IPS-20b (cell line): ENCODE results near the gene DAPK2.
"Not testable (repeated sequence)": the region's sequence is repeated elsewhere in the genome, so short reads cannot be mapped to it uniquely, and the experiment has no call there.

Source experiments
- H3K27ac ChIP-seq: one replicate; pipeline ENCODE4 v1.5.1; 2013; ENCODE audit warnings: low read length
- H3K27me3 ChIP-seq: 2 replicates; pipeline ENCODE4 v1.6.1; 2013; ENCODE audit warnings: mild to moderate bottlenecking, low read length, inconsistent platforms; ENCODE audit not compliant: insufficient read depth
- H3K36me3 ChIP-seq: 2 replicates; pipeline ENCODE4 v1.6.1; 2013; ENCODE audit warnings: low read depth, mild to moderate bottlenecking, inconsistent platforms, low read length, moderate library complexity; ENCODE audit not compliant: insufficient read depth
- H3K4me1 ChIP-seq: 2 replicates; pipeline ENCODE4 v1.6.1; 2013; ENCODE audit warnings: mild to moderate bottlenecking, control low read depth, inconsistent platforms, low read length, moderate library complexity; ENCODE audit not compliant: insufficient read depth
- H3K4me3 ChIP-seq: 2 replicates; pipeline ENCODE4 v1.5.1; 2013; ENCODE audit warnings: mild to moderate bottlenecking, low read length, inconsistent platforms
- H3K9ac ChIP-seq: 2 replicates; pipeline ENCODE4 v1.6.1; 2013; ENCODE audit warnings: low read depth, mild to moderate bottlenecking, inconsistent platforms, low read length, moderate library complexity
- H3K9me3 ChIP-seq: 2 replicates; pipeline ENCODE4 v1.6.1; 2013; ENCODE audit warnings: mild to moderate bottlenecking, low read depth, low read length, inconsistent platforms; ENCODE audit not compliant: insufficient read depth

The DAPK2 gene

DNA sequence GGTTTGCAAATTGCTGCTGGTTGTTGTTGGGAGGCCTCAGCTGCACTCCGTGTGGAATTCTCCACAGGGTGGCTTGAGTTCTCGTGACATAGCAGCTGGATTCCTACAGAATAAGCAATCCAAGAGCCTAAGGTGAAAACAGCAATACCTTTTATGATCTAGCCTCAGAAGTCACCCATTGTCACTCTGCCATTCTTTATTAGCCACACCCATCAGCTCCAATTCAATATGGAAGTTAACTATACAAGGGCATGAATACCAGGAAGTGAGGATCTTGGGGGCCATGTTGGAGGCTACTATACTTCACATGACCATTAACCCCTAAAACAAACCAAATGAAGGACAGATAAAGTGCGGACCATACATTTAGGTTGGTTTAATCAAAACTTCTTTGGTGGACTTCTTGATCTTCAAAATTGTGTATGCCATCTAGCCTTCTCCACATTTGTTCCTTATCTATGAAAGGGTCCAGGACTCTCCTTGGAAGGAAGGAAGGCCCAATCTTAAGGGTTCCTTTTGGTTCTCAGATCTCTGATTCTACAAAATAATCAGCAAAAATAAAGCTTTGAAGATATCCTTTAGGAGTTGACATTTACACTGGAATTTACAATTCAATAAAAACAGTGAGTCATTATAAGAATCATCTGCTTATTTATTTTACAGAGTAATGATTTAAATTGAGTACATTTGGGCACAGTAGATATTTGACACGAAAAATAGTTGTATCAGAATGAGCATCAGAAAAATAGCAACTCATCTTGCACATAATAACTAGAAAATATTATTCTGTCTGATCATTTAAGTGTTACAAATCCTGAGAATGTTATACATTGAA lies 25.9 kb upstream of the DAPK2 start:
- H3K4me3 ChIP-seq = no peak overlapping the region

DNA sequence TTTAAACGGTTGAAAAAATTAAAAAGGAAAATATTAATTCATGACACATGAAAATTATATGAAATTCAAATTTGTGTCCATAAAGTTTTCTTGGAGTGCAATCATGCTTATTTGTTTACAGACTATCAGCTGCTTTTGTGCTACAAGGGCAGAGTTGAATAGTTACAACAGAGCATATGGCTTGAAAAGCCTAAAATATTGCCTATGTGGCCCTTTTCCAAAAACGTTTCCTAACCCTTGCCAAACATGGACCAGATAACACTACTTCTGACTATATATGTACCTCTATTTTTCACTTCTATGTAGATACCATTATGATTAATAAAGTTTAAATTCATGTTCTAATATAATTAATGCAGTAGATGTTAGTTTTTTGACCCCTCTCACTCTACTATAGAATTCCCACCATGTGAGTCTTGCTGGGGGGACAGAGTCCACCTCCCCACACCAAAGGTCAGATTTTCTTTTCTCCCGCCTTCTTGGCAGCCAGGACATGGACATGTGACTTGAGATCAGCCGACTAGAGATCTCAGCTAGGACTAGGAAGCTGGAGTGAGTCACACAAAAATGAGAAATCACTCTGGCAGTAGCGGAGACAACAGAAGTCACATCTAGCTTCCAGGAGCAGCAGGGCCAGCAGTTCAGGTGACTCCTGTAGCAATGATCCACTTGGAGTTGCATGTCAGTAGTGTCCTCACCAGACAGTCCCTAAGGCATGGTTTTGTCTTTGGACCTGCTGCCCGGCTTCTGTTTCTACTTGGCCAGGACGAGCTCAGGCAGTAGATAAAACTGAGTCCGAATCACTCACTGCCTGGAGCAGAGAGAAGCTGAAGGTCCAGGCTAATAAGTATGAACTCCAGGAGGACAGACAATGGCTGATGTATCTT lies 24.9 kb upstream of the DAPK2 start:
- Histone ChIP-seq H3K9me3 (no peaks in the 10 kb centered on the region), H3K4me1 (no peaks in the 10 kb centered on the region), H3K36me3 (peaks cover 37% of the 10 kb centered on the region), H3K27me3 (no peaks in the 10 kb centered on the region), H3K9ac (no peak overlapping the region), H3K4me3 (no peak overlapping the region), H3K27ac (no peak overlapping the region)

More for the DNA sequence above, 25.9 kb upstream of the DAPK2 start:
- no peak overlapping the region for H3K27ac ChIP-seq
- H3K9me3 ChIP-seq = no peaks in the 10 kb centered on the region
- H3K4me1 ChIP-seq = no peaks in the 10 kb centered on the region
- H3K9ac ChIP-seq = no peak overlapping the region
- H3K36me3 ChIP-seq = peaks cover 37% of the 10 kb centered on the region
- no peaks in the 10 kb centered on the region for H3K27me3 ChIP-seq

DNA sequence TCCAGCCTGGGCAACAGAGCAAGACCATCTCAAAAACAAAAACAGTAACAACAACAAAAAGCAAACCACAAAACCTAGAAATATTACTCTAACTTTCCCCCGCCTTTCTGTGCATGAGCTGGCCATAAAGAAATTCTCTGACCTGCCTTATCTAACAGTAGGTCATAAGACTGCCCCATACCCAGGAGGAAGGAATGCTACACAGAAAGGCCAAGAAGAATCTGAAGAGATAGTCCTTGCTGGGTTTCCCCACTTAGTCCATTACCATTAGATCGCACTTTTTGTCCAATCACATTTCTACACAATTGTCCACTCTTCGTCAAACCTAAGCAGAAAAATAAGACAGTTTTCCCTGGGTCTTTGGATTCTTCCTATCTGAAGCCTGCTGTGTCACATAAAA lies 23.8 kb upstream of the DAPK2 start:
- Histone ChIP-seq H3K4me3 (no peak overlapping the region), H3K27me3 (no peaks in the 10 kb centered on the region), H3K36me3 (peaks cover 35% of the 10 kb centered on the region), H3K4me1 (no peaks in the 10 kb centered on the region), H3K9me3 (no peaks in the 10 kb centered on the region), H3K27ac (no peak overlapping the region), H3K9ac (no peak overlapping the region)

DNA sequence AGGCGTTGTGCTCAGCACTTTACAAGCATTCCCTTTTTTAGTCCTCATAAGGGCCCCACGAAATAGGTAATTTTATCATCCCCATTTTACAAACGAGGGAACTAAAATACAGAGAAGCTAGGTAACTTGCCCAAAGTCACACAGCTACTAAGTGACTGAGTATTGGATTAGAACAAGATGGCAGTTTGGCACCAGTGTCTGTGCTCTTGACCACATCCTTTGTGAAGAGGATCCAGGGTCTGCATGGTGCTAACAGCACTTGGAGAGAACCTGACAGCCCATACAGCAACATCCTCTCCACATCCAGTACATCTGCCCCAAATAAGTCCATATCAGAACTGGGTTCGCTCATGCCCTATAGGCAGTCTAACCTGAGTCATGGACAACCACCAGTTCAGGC lies 21.8 kb upstream of the DAPK2 start:
- no peak overlapping the region for H3K27ac ChIP-seq
- no peaks in the 10 kb centered on the region for H3K27me3 ChIP-seq
- no peaks in the 10 kb centered on the region for H3K9me3 ChIP-seq
- peaks cover 20% of the 10 kb centered on the region for H3K36me3 ChIP-seq
- H3K9ac ChIP-seq = no peak overlapping the region
- no peak overlapping the region for H3K4me3 ChIP-seq
- H3K4me1 ChIP-seq = no peaks in the 10 kb centered on the region

DNA sequence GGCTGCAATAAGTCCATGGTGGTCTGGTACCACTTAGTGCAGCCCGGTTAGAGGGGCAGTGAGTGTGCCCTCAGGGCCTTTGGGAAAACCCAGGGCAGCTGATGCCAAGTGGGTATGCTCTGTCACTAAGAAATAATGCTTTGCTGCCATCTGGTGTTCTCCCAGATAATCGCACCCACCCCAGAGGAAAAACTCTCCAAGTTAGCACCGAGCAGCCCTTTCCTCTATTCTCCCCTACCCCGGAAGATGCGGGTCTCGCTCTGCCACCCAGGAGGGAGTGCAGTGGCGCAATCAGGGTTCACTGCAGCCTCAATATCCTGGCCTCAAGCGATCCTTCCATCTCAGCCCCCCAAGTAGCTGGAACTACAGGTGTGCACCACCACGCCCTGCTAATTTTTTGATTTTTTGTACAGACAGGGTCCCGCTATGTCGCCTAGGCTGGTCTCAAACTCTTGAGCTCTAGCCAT lies 21.3 kb upstream of the DAPK2 start:
- Histone ChIP-seq H3K27me3 (no peaks in the 10 kb centered on the region), H3K36me3 (peaks cover 15% of the 10 kb centered on the region), H3K9me3 (no peaks in the 10 kb centered on the region), H3K27ac (no peak overlapping the region), H3K9ac (no peak overlapping the region), H3K4me1 (no peaks in the 10 kb centered on the region), H3K4me3 (no peak overlapping the region)

DNA sequence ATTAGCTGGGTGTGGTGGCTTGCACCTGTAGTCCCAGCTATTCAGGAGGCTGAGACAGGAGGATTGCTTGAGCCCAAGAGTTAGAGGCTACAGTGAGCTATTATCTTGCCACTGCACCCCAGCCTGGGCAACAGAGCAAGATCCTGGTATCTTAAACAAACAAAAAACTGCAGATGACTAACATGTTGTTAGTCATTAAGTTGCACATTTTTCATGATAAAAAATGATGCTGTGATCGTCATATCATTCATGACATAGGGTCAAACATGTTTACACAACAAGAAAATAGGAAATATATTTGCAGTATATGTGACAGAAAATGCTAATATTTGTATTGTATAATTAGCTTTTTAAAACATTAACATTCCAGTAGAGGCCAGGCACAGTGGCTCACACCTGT lies 20.2 kb upstream of the DAPK2 start:
- Histone ChIP-seq H3K9me3 (no peaks in the 10 kb centered on the region), H3K4me1 (no peaks in the 10 kb centered on the region), H3K36me3 (peaks cover 4% of the 10 kb centered on the region; the same call in 1 of the 2 replicates), H3K4me3 (no peak overlapping the region), H3K9ac (no peak overlapping the region), H3K27ac (no peak overlapping the region), H3K27me3 (no peaks in the 10 kb centered on the region)

DNA sequence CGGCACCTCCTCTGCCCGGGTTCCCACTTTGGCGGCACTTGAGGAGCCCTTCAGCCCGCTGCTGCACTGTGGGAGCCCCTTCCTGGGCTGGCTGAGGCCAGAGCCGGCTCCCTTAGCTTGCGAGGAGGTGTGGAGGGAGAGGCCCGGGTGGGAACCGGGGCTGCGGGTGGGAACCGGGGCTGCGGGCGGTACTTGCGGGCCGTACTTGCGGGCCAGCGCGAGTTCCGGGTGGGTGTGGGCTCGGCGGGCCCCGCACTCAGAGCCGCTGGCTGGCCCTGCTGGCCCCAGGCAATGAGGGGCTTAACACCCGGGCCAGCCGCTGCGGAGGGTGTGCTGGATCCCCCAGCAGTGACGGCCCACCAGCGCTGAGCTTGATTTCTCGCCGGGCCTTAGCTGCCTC lies 14.4 kb upstream of the DAPK2 start:
- Histone ChIP-seq H3K4me3 (no peak overlapping the region), H3K9me3 (no peaks in the 10 kb centered on the region), H3K27me3 (no peaks in the 10 kb centered on the region), H3K9ac (no peak overlapping the region), H3K27ac (no peak overlapping the region), H3K4me1 (no peaks in the 10 kb centered on the region), H3K36me3 (no peaks in the 10 kb centered on the region)

DNA sequence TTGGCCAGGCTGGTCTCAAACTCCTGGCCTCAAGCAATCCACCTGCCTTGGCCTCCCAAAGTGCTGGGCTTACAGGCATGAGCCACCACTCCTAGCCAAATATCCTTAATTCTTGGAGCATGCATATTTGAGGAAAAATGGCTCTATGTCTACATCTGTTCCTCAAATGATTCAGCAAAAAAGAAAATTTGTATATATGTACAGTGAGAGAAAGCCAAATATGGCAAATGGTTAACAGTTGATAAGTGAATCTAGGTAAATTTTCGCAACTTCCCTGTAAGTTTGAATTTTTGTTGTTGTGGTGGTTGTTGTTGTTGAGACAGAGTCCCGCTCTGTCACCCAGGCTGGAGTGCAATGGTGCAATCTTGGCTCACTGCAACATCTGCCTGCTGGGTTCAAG lies 12.8 kb upstream of the DAPK2 start:
- H3K27ac ChIP-seq, H3K9ac ChIP-seq, H3K4me1 ChIP-seq, H3K9me3 ChIP-seq, H3K27me3 ChIP-seq, H3K36me3 ChIP-seq, H3K4me3 ChIP-seq: not testable (repeated sequence)

DNA sequence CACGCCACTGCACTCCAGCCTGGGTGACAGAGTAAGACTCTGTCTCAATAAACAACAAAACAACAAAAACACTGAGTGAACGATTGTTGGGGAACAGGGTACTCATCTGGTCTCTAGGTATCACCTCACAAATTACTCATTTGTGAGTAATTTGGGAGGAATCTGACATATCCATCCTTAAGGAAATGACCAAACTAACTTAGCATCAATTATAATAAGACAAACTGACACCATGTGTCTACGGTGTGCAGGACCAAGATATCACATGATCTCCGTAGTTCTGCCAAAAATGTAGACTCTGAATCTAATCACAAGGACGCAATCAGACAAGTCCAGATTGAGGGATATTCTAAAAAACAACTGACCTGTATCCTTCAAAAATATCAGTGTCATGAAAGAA lies 12.0 kb upstream of the DAPK2 start:
- Histone ChIP-seq H3K27me3 (no peaks in the 10 kb centered on the region), H3K9me3 (no peaks in the 10 kb centered on the region), H3K9ac (no peak overlapping the region), H3K36me3 (no peaks in the 10 kb centered on the region), H3K27ac (no peak overlapping the region), H3K4me1 (no peaks in the 10 kb centered on the region), H3K4me3 (no peak overlapping the region)

DNA sequence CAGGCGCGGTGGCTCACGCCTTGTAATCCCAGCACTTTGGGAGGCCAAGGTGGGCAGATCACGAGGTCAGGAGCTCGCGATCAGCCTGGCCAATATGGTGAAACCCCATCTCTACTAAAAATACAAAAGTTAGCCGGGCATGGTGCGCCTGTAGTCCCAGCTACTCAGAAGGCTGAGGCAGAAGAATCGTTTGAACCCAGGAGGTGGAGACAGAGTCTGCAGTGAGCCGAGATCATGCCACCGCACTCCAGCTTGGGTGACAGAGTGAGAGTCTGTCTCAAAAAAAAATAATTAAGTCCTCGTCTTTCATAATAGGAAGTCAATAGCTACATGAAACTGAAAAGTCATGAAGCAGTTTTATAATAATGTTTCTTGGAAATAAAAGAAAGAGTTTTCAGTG lies 7.4 kb upstream of the DAPK2 start:
- H3K4me1 ChIP-seq, H3K9ac ChIP-seq, H3K27ac ChIP-seq, H3K27me3 ChIP-seq, H3K36me3 ChIP-seq, H3K9me3 ChIP-seq, H3K4me3 ChIP-seq: not testable (repeated sequence)

DNA sequence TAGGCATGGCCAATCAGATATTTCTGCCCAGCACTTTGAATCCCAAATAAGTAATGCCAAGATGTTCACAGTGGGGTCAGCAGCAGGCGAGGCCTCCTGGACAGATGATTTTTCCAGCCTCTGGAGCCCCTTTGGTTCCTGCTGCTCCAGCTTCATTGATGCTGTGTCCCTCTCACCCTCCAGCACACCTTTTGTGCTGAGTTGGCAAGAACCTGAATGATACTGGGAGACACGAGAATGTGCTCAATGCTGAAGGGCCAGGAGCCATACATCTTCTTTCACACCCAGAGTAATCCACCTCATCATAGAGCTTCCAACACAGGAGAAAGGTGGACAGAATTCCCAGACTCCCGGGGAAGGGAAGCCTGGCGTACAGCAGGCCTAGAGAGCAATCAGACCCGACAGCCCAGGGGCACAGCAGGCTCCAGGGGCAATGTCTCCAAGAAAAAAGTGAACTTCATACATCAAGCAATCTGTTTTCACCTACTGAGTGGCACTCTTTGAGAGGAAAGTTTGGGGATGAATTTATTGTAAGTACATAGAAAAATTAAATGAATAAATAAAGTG lies 6.7 kb upstream of the DAPK2 start:
- Histone ChIP-seq H3K36me3 (no peaks in the 10 kb centered on the region), H3K27ac (no peak overlapping the region), H3K4me1 (no peaks in the 10 kb centered on the region), H3K27me3 (peaks cover 13% of the 10 kb centered on the region), H3K9ac (no peak overlapping the region), H3K9me3 (no peaks in the 10 kb centered on the region), H3K4me3 (no peak overlapping the region)
